Ovary (tissue), 9 donors: ENCODE measurements around the gene COL1A2. TPM values are rescaled to one million over a fixed set of nuclear protein-coding genes. Genes with fewer than 3 reads are reported as not detected.

Source experiments
- DNase-seq, 5 donors: peaks; one replicate each; pipeline ENCODE4 v3.0.0-alpha.2; 2019 to 2020
- H3K27ac ChIP-seq, 2 donors: fragments of 200-600 bp; one replicate each; pipeline versions ENCODE4 v1.5.1 to v1.8.0; 2019 to 2022
- H3K27me3 ChIP-seq: fragments of 200-600 bp; one replicate; pipeline ENCODE4 v1.8.0; 2022
- H3K36me3 ChIP-seq: fragments of 200-600 bp; sonication (generic); one replicate; pipeline ENCODE4 v1.5.1; 2019
- H3K4me1 ChIP-seq: one replicate; pipeline ENCODE4 v1.8.1; 2013; ENCODE audit warnings: mild to moderate bottlenecking, moderate library complexity; ENCODE audit not compliant: insufficient read depth
- H3K4me3 ChIP-seq: fragments of 200-600 bp; sonication (generic); one replicate; pipeline ENCODE4 v1.5.1; 2017
- H3K9me3 ChIP-seq, 2 donors: fragments of 200-600 bp in 1 of 2; sonication (generic) in 1 of 2; one replicate each; pipeline versions ENCODE4 v1.5.1 to v1.8.1; 2013 to 2019; ENCODE audit warnings: mild to moderate bottlenecking in 1 of 2, moderate library complexity in 1 of 2
- EP300 ChIP-seq: sonication (generic); formaldehyde crosslinking; IDR thresholded peaks from one replicate; pipeline ENCODE4 v1.6.1; 2017; ENCODE audit warnings: antibody characterized with exemption
- POLR2A ChIP-seq: fragments of 450-650 bp; IDR thresholded peaks from one replicate; pipeline ENCODE4 v1.6.1; 2017; ENCODE audit warnings: antibody characterized with exemption, mild to moderate bottlenecking, moderate library complexity
- WGBS, 3 donors: extraction: QIAGEN DNeasy Blood & Tissue Kit in 1 of 3; methylation state at CpG; one replicate each; pipeline versions ENCODE4 v1.1.5 to v1.1.7; 2013 to 2017; 5-methylcytosine and 5-hydroxymethylcytosine counted together
- intact Hi-C, 4 donors: fragments of 100-400 bp; cut with DNase I; formaldehyde crosslinking; loops; one replicate each; pipeline versions ENCODE4 v1.11.0 to v1.15.1; 2022 to 2023
- polyA plus RNA-seq, 2 donors: library from polyadenylated mRNA; stranded (reverse); fragments of 200-250 nt in 1 of 2; fragments of 350-450 nt in 1 of 2; fragmentation: Illumina TruSeq in 1 of 2; extraction: RNeasy Lipid Tissue Mini Kit (QIAGEN cat#74804) in 1 of 2; gene quantifications; one replicate each; pipeline ENCODE4 v1.2.3, GENCODE V29; 2013 to 2014
- total RNA-seq, 7 donors: library from RNA; depleted of rRNA in 2 of 7; stranded (reverse); fragments of >200 nt in 2 of 7; fragmentation: NEBNext Ultra II Directional in 3 of 7; extraction: Animal tissue kit (Norgen Biotek cat#: 25700) in 3 of 7; gene quantifications; one replicate each; pipeline versions ENCODE4 v1.1.0 to v1.2.4, GENCODE V29; 2016 to 2023
- TF ChIP-seq, protein P1 (sequence below), 3 donors: fragments of 450-650 bp in 2 of 3; fragments of 200-600 bp in 1 of 3; IDR thresholded peaks; one replicate each; pipeline versions ENCODE4 v1.5.1 to v1.8.0; 2016 to 2022; ENCODE audit warnings: antibody characterized with exemption in 3 of 3, mild to moderate bottlenecking in 1 of 3
- donor health status: DM: no; HTN: no; CAD: no; lungs with moderate emphysema.
- donor health status: DM: no; HTN: no; CAD: no.
- donor health status: Bipolar disorder and iron deficiency.
- donor health status: DM: yes; HTN: yes; CAD: no.
- donor health status: DM: no; HTN: no; CAD: no.
- donor health status: DM: yes; HTN: yes; CAD: no.

Gene COL1A2
- total and polyA plus RNA-seq, 9 donors = 133 to 2,370 (median 497) TPM

- no peak overlapping the region for H3K27ac ChIP-seq
- no peak for DNase-seq
- 8 to 19% (median 17%) methylated on average over 1 of the region's 1 CpG for WGBS, 3 donors
- no peaks in the 10 kb centered on the region for H3K27me3 ChIP-seq
- H3K4me3 ChIP-seq = no peak overlapping the region
- H3K36me3 ChIP-seq = no peaks in the 10 kb centered on the region
- H3K9me3 ChIP-seq = no peaks in the 10 kb centered on the region
- intact Hi-C loops = loop anchor here in 2 of 4 donors (10.0 kb wide), 2 partner anchors 136 to 146 kb away; no protein-coding TSS in a partner anchor
- TF ChIP-seq EP300 (no peak), POLR2A (no peak)
- TF ChIP-seq, protein P1, sequence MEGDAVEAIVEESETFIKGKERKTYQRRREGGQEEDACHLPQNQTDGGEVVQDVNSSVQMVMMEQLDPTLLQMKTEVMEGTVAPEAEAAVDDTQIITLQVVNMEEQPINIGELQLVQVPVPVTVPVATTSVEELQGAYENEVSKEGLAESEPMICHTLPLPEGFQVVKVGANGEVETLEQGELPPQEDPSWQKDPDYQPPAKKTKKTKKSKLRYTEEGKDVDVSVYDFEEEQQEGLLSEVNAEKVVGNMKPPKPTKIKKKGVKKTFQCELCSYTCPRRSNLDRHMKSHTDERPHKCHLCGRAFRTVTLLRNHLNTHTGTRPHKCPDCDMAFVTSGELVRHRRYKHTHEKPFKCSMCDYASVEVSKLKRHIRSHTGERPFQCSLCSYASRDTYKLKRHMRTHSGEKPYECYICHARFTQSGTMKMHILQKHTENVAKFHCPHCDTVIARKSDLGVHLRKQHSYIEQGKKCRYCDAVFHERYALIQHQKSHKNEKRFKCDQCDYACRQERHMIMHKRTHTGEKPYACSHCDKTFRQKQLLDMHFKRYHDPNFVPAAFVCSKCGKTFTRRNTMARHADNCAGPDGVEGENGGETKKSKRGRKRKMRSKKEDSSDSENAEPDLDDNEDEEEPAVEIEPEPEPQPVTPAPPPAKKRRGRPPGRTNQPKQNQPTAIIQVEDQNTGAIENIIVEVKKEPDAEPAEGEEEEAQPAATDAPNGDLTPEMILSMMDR (IDR thresholded peaks at IDR 0.05) = no peak
- peaks cover 2% of the 10 kb centered on the region for H3K4me1 ChIP-seq
Observed at GRCh38 chr7:94431176-94431575, 36.5 kb downstream of the COL1A2 start.

DNA sequence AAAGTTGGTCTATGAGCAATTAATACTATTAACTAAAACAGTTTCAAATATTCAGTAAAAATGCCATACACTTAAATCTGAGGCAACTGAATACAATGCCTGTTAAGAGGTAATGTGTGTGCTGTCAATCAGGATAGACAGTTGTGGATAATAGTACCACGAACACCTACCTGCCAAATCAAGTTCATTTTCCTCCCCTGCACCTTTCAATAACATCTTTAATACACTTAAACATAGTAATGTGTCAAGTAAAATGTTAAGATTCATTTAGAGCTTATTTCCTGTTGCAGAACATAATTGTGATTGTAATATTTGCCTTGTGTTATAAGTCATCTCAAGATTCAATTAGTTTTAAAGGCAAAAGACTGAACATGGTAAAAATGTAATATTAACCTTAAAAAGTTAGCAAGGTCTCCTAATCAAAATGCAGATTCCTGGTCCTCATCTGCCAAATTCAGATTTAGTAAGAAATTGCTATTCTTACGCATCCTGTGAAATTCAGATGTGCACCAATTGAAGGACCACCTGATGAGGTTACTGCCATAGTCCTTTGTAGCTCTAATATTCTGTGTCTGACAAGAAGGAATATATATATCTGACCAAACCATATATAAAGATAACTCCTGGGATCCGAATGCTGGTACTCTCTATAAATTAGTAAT, 37.1 kb downstream of the COL1A2 start:
- H3K27ac ChIP-seq = no peak overlapping the region
- WGBS, 3 donors = 38 to 47% (median 47%) methylated on average over 3 of the region's 3 CpGs
- no peaks in the 10 kb centered on the region for H3K27me3 ChIP-seq
- H3K36me3 ChIP-seq = no peaks in the 10 kb centered on the region
- TF ChIP-seq EP300 = no peak
- TF ChIP-seq, protein P1 (IDR thresholded peaks at IDR 0.05) = no peak
- TF ChIP-seq POLR2A = no peak
- intact Hi-C loops = loop anchor here in 2 of 4 donors (10.0 kb wide), 2 partner anchors 137 to 147 kb away; no protein-coding TSS in a partner anchor
- no peak for DNase-seq
- no peak overlapping the region for H3K4me3 ChIP-seq
- H3K4me1 ChIP-seq = peaks cover 2% of the 10 kb centered on the region
- H3K9me3 ChIP-seq = no peaks in the 10 kb centered on the region

DNA sequence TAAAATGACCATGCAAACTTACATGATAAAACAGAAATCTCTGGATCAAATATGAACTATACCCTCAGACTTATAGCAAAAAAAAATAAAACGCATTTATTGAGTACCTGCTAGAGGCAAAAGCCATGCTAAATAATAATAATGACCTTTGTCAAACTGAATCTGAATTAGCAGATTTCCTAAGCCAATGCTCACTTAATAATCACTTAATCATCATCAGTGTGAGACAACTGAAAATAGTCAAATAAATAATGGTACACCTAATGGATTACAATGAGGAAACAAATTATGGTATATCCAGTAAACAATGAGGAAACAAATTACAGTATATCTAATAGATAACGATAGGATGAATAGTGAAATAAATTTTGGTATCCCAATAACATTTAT, 37.6 kb downstream of the COL1A2 start:
- intact Hi-C loops = loop anchor here in 2 of 4 donors (10.0 kb wide), 2 partner anchors 137 to 147 kb away; no protein-coding TSS in a partner anchor
- TF ChIP-seq EP300 (no peak), POLR2A (no peak)
- TF ChIP-seq, protein P1 (IDR thresholded peaks at IDR 0.05) = no peak
- DNase-seq = no peak
- Histone ChIP-seq H3K36me3 (no peaks in the 10 kb centered on the region), H3K9me3 (no peaks in the 10 kb centered on the region), H3K4me1 (peaks cover 2% of the 10 kb centered on the region), H3K27ac (no peak overlapping the region), H3K4me3 (no peak overlapping the region), H3K27me3 (no peaks in the 10 kb centered on the region)
- WGBS, 3 donors = 44 to 60% (median 50%) methylated on average over 2 of the region's 2 CpGs

- WGBS, 3 donors = 80 to 91% (median 81%) methylated on average over 1 of the region's 1 CpG
- Histone ChIP-seq H3K4me1 (peaks cover 2% of the 10 kb centered on the region), H3K36me3 (no peaks in the 10 kb centered on the region), H3K9me3 (no peaks in the 10 kb centered on the region), H3K4me3 (no peak overlapping the region), H3K27ac (no peak overlapping the region), H3K27me3 (no peaks in the 10 kb centered on the region)
- no peak for DNase-seq
- TF ChIP-seq, protein P1 (IDR thresholded peaks at IDR 0.05) = no peak
- TF ChIP-seq EP300 = no peak
- no peak for TF ChIP-seq POLR2A
- intact Hi-C loops = loop anchor here in 2 of 4 donors (10.0 kb wide), 2 partner anchors 138 to 148 kb away; no protein-coding TSS in a partner anchor
Observed at GRCh38 chr7:94432817-94433216, 38.1 kb downstream of the COL1A2 start.
